Smooth muscle cell (in vitro differentiated cells): ENCODE results near the gene IL36RN. TPM values are rescaled to one million over a fixed set of nuclear protein-coding genes. Genes with fewer than 3 reads are reported as not detected.
A peak's percentile ranks its signal among the peaks of the same experiment; 100 is the strongest.

Experiments
- DNase-seq: peaks from one replicate; lab custom pipeline; 2025; ENCODE audit not compliant: unreplicated experiment; lab: John Stamatoyannopoulos, UW
- H2AFZ ChIP-seq: fragments of 200-600 bp; sonication (generic); 2 replicates; pipeline ENCODE4 v1.6.0; 2016; ENCODE audit warnings: antibody characterized with exemption, low read depth, mild to moderate bottlenecking
- H3F3A ChIP-seq: fragments of 200-600 bp; sonication (generic); 2 replicates; pipeline ENCODE4 v1.6.0; 2017; ENCODE audit warnings: antibody characterized with exemption, low read depth
- H3K27ac ChIP-seq: fragments of 200-600 bp; sonication (generic); 2 replicates; pipeline ENCODE4 v1.5.1; 2016; ENCODE audit warnings: low read depth, mild to moderate bottlenecking
- H3K27me3 ChIP-seq: fragments of 200-600 bp; sonication (generic); 2 replicates; pipeline ENCODE4 v1.6.1; 2016; ENCODE audit warnings: low read depth, mild to moderate bottlenecking
- H3K36me3 ChIP-seq: fragments of 200-600 bp; sonication (generic); 2 replicates; pipeline ENCODE4 v1.5.1; 2016; ENCODE audit warnings: low read depth
- H3K4me1 ChIP-seq: fragments of 200-600 bp; sonication (generic); 2 replicates; pipeline ENCODE4 v1.5.1; 2016; ENCODE audit warnings: low read depth
- H3K4me2 ChIP-seq: fragments of 200-600 bp; sonication (generic); 2 replicates; pipeline ENCODE4 v1.6.0; 2016; ENCODE audit warnings: mild to moderate bottlenecking
- H3K4me3 ChIP-seq: fragments of 200-600 bp; sonication (generic); 2 replicates; pipeline ENCODE4 v1.5.1; 2016; ENCODE audit warnings: mild to moderate bottlenecking
- H3K79me2 ChIP-seq: fragments of 200-600 bp; sonication (generic); 2 replicates; pipeline ENCODE4 v1.6.0; 2016; ENCODE audit warnings: low read depth, mild to moderate bottlenecking
- H3K9ac ChIP-seq: fragments of 200-600 bp; sonication (generic); 2 replicates; pipeline ENCODE4 v1.6.0; 2016; ENCODE audit warnings: low read depth
- H3K9me3 ChIP-seq: fragments of 200-600 bp; sonication (generic); replicated peaks from 2 replicates; pipeline ENCODE4 v1.5.1; 2016; ENCODE audit warnings: low read depth
- H4K20me1 ChIP-seq: fragments of 200-600 bp; sonication (generic); 2 replicates; pipeline ENCODE4 v1.6.0; 2016; ENCODE audit warnings: low read depth
- CTCF ChIP-seq: fragments of 200-600 bp; sonication (generic); IDR thresholded peaks from 2 replicates; pipeline ENCODE4 v1.5.1; 2017; ENCODE audit warnings: borderline replicate concordance, mild to moderate bottlenecking, antibody characterized with exemption; ENCODE audit not compliant: insufficient read depth, poor library complexity, severe bottlenecking
- WGBS: methylation state at CpG from one replicate; pipeline ENCODE4 v1.1.7; 2016; ENCODE audit warnings: low lambda C conversion rate; 5-methylcytosine and 5-hydroxymethylcytosine counted together
- polyA plus RNA-seq: library from polyadenylated mRNA; unstranded; fragments of >200 nt; fragmentation: Nextera tagmentation; extraction: Ambion mirVana; gene quantifications from 2 replicates; pipeline ENCODE4 v1.2.1, GENCODE V29; 2016
- total RNA-seq: library from RNA; depleted of rRNA; stranded (reverse); fragments of >200 nt; gene quantifications from 2 replicates; pipeline ENCODE4 v1.2.3, GENCODE V29; 2014

IL36RN gene
- total and polyA plus RNA-seq, 2 experiments from 2014 or later = 1.5 to 7.8 TPM

GRCh38 chr2:113039158-113039557 lies 19.8 kb upstream of the IL36RN start:
- peaks cover 23% of the 10 kb centered on the region for H3K27me3 ChIP-seq
- no peak overlapping the region for H2AFZ ChIP-seq
- WGBS = 94% methylated on average over 2 of the region's 2 CpGs
- no peak overlapping the region for H3K9ac ChIP-seq
- no peak overlapping the region for H3K27ac ChIP-seq
- no peaks in the 10 kb centered on the region for H3F3A ChIP-seq
- TF ChIP-seq CTCF = no peak
- no peaks in the 10 kb centered on the region for H3K4me1 ChIP-seq
- H3K4me2 ChIP-seq = no peak overlapping the region
- no peak for DNase-seq
- H3K79me2 ChIP-seq = no peaks in the 10 kb centered on the region
- H3K4me3 ChIP-seq = no peak overlapping the region
- H3K9me3 ChIP-seq = no peaks in the 10 kb centered on the region
- H4K20me1 ChIP-seq = no peaks in the 10 kb centered on the region
- H3K36me3 ChIP-seq = no peaks in the 10 kb centered on the region

- Histone ChIP-seq H3K36me3 (no peaks in the 10 kb centered on the region), H3K4me2 (no peak overlapping the region), H3K9ac (no peak overlapping the region), H3K27me3 (peaks cover 23% of the 10 kb centered on the region), H3K79me2 (no peaks in the 10 kb centered on the region), H3K27ac (no peak overlapping the region), H3K4me1 (no peaks in the 10 kb centered on the region), H2AFZ (no peak overlapping the region), H4K20me1 (no peaks in the 10 kb centered on the region), H3K4me3 (no peak overlapping the region), H3F3A (no peaks in the 10 kb centered on the region), H3K9me3 (no peaks in the 10 kb centered on the region)
- no peak for DNase-seq
- WGBS = 41% methylated on average over 5 of the region's 5 CpGs
- no peak for TF ChIP-seq CTCF
Measured at GRCh38 chr2:113039719-113040118, 19.3 kb upstream of the IL36RN start.

- no peaks in the 10 kb centered on the region for H3F3A ChIP-seq
- no peaks in the 10 kb centered on the region for H3K79me2 ChIP-seq
- no peaks in the 10 kb centered on the region for H3K9me3 ChIP-seq
- peaks cover 23% of the 10 kb centered on the region for H3K27me3 ChIP-seq
- no peak overlapping the region for H3K4me2 ChIP-seq
- no peak for DNase-seq
- H3K36me3 ChIP-seq = no peaks in the 10 kb centered on the region
- H3K27ac ChIP-seq = no peak overlapping the region
- no peak overlapping the region for H3K9ac ChIP-seq
- WGBS = 52% methylated on average over 5 of the region's 5 CpGs
- H3K4me1 ChIP-seq = no peaks in the 10 kb centered on the region
- peak; percentile 4 for TF ChIP-seq CTCF
- H4K20me1 ChIP-seq = no peaks in the 10 kb centered on the region
- no peak overlapping the region for H3K4me3 ChIP-seq
- H2AFZ ChIP-seq = no peak overlapping the region
Measured at GRCh38 chr2:113041871-113042270, 17.1 kb upstream of the IL36RN start.

GRCh38 chr2:113046465-113046864 lies 12.5 kb upstream of the IL36RN start:
- H3K27ac ChIP-seq = no peak overlapping the region
- no peaks in the 10 kb centered on the region for H3K36me3 ChIP-seq
- DNase-seq = no peak
- no peak overlapping the region for H3K4me3 ChIP-seq
- no peaks in the 10 kb centered on the region for H3K9me3 ChIP-seq
- no peaks in the 10 kb centered on the region for H3K4me1 ChIP-seq
- H2AFZ ChIP-seq = no peak overlapping the region
- H3K79me2 ChIP-seq = no peaks in the 10 kb centered on the region
- WGBS = 70% methylated on average over 5 of the region's 5 CpGs
- H4K20me1 ChIP-seq = no peaks in the 10 kb centered on the region
- H3K4me2 ChIP-seq = no peak overlapping the region
- TF ChIP-seq CTCF = no peak
- no peaks in the 10 kb centered on the region for H3F3A ChIP-seq
- H3K9ac ChIP-seq = no peak overlapping the region
- peaks cover 10% of the 10 kb centered on the region for H3K27me3 ChIP-seq
